ENCODE results near the gene MICAL3.

GRCh38 chr22:17797721-17798559 lies 226.4 kb downstream of the MICAL3 start:
- TF ChIP-seq, protein P1, sequence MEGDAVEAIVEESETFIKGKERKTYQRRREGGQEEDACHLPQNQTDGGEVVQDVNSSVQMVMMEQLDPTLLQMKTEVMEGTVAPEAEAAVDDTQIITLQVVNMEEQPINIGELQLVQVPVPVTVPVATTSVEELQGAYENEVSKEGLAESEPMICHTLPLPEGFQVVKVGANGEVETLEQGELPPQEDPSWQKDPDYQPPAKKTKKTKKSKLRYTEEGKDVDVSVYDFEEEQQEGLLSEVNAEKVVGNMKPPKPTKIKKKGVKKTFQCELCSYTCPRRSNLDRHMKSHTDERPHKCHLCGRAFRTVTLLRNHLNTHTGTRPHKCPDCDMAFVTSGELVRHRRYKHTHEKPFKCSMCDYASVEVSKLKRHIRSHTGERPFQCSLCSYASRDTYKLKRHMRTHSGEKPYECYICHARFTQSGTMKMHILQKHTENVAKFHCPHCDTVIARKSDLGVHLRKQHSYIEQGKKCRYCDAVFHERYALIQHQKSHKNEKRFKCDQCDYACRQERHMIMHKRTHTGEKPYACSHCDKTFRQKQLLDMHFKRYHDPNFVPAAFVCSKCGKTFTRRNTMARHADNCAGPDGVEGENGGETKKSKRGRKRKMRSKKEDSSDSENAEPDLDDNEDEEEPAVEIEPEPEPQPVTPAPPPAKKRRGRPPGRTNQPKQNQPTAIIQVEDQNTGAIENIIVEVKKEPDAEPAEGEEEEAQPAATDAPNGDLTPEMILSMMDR (IDR thresholded peaks at IDR 0.05 in 4 of 5, conservative IDR thresholded peaks at IDR 0.05 in 1 of 5): no peak
- TF ChIP-seq POLR2A (IDR thresholded peaks at IDR 0.05): no peak
